Measurements from ENCODE around the gene DCHS2.

Gene DCHS2

GRCh38 chr4:154390324-154390723, 101.3 kb downstream of the DCHS2 start:
- no peak for DNase-seq (ENCODE audit: low read depth)

GRCh38 chr4:154389148-154389547, 102.5 kb downstream of the DCHS2 start:
- DNase-seq (ENCODE audit: low read depth): no peak

- no peak for DNase-seq (ENCODE audit: low read depth)
These were observed 107.6 kb downstream of the DCHS2 start for GRCh38 chr4:154384012-154384411.

- DNase-seq (ENCODE audit: low read depth): no peak
These were observed 115.1 kb downstream of the DCHS2 start for GRCh38 chr4:154376486-154376885.

GRCh38 chr4:154368060-154368459, 123.5 kb downstream of the DCHS2 start:
- DNase-seq (ENCODE audit: low read depth): no peak

- no peak for DNase-seq (ENCODE audit: low read depth)
These were observed 123.9 kb downstream of the DCHS2 start for GRCh38 chr4:154367659-154368058.

GRCh38 chr4:154366956-154367355, 124.6 kb downstream of the DCHS2 start:
- DNase-seq (ENCODE audit: low read depth): no peak

GRCh38 chr4:154364066-154364845, 127.3 kb downstream of the DCHS2 start:
- no peak for DNase-seq (ENCODE audit: low read depth)

GRCh38 chr4:154361450-154361849, 130.1 kb downstream of the DCHS2 start:
- no peak for DNase-seq (ENCODE audit: low read depth)

- no peak for DNase-seq (ENCODE audit: low read depth)
These were observed 131.1 kb downstream of the DCHS2 start for GRCh38 chr4:154360491-154360890.

- no peak for DNase-seq (ENCODE audit: low read depth)
These were observed 136.7 kb downstream of the DCHS2 start for GRCh38 chr4:154354883-154355282.

GRCh38 chr4:154349829-154350228, 141.8 kb downstream of the DCHS2 start:
- DNase-seq (ENCODE audit: low read depth): no peak

GRCh38 chr4:154348657-154349056, 142.9 kb downstream of the DCHS2 start:
- DNase-seq (ENCODE audit: low read depth): no peak

GRCh38 chr4:154345359-154345758, 146.2 kb downstream of the DCHS2 start:
- no peak for DNase-seq (ENCODE audit: low read depth)

- no peak for DNase-seq (ENCODE audit: low read depth)
These were observed 146.9 kb downstream of the DCHS2 start for GRCh38 chr4:154344686-154345085.

- no peak for DNase-seq (ENCODE audit: low read depth)
These were observed 147.9 kb downstream of the DCHS2 start for GRCh38 chr4:154343651-154344050.

- no peak for DNase-seq (ENCODE audit: low read depth)
These were observed 150.2 kb downstream of the DCHS2 start for GRCh38 chr4:154341448-154341847.

- DNase-seq (ENCODE audit: low read depth): no peak
These were observed 156.0 kb downstream of the DCHS2 start for GRCh38 chr4:154335588-154335987.

- DNase-seq (ENCODE audit: low read depth): no peak
These were observed 158.7 kb downstream of the DCHS2 start for GRCh38 chr4:154332681-154333421.

- peak; percentile 22 for DNase-seq (ENCODE audit: low read depth)
These were observed 161.7 kb downstream of the DCHS2 start for GRCh38 chr4:154329939-154330338.

GRCh38 chr4:154329268-154329868, 162.2 kb downstream of the DCHS2 start:
- no peak for DNase-seq (ENCODE audit: low read depth)

- DNase-seq (ENCODE audit: low read depth): no peak
These were observed 163.6 kb downstream of the DCHS2 start for GRCh38 chr4:154328030-154328429.

- DNase-seq (ENCODE audit: low read depth): no peak
These were observed 171.1 kb downstream of the DCHS2 start for GRCh38 chr4:154320521-154320920.
